ENCODE results near the gene LDB2.
"Not testable (repeated sequence)": the region's sequence is repeated elsewhere in the genome, so short reads cannot be mapped to it uniquely, and the experiment has no call there.

LDB2 gene

DNA sequence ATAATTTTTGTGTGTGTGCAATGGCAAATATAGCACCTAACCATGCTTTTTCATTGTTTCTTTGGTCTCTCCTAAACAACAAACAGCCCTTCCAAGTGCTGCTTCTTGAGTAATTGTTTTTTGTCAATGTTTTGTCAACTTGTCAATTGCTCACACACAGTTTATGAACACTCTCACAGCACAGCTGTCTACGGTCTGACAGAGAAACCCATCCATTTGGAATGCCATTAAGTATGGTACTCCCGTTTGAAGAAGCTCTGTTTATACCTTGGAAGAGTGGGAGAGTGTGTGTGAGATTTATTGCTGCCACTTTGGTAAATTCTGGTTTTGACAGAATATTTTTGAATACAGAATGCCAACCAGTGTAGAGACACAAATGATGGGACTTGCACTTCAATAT is 254.6 kb downstream of the LDB2 start:
- H3K27me3 Mint-ChIP-seq (ENCODE audit: low read depth, poor library complexity), result no peaks in the 10 kb centered on the region
- no peaks in the 10 kb centered on the region for H3K4me1 Mint-ChIP-seq

DNA sequence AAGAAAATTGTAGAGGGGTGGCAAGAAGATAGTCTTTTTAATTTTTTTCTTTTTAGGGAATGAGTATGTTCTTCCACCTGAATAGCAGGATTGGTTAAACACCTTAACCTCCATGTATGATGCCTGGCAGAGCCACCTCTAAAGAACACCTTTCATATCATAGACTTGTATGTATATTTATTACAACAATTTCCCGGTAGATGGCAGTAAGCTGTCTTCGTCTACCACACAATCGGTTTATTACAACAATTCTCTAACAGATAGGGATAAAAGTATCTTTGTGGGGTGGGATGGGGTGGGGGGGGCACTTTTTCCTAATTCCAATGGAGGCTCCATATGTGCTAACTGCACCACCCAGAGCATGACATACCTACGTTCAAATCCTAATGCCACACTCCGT is 255.5 kb downstream of the LDB2 start:
- no peaks in the 10 kb centered on the region for H3K4me1 Mint-ChIP-seq
- no peak overlapping the region for H3K4me3 Mint-ChIP-seq
- H3K27me3 Mint-ChIP-seq (ENCODE audit: low read depth, poor library complexity), result no peaks in the 10 kb centered on the region
- peaks cover 4% of the 10 kb centered on the region for H3K36me3 Mint-ChIP-seq (ENCODE audit: low read depth)
- H3K27ac Mint-ChIP-seq, result no peak overlapping the region
- DNase-seq, result no peak
- H3K9me3 Mint-ChIP-seq, result no peaks in the 10 kb centered on the region
- TF ChIP-seq, protein P1, sequence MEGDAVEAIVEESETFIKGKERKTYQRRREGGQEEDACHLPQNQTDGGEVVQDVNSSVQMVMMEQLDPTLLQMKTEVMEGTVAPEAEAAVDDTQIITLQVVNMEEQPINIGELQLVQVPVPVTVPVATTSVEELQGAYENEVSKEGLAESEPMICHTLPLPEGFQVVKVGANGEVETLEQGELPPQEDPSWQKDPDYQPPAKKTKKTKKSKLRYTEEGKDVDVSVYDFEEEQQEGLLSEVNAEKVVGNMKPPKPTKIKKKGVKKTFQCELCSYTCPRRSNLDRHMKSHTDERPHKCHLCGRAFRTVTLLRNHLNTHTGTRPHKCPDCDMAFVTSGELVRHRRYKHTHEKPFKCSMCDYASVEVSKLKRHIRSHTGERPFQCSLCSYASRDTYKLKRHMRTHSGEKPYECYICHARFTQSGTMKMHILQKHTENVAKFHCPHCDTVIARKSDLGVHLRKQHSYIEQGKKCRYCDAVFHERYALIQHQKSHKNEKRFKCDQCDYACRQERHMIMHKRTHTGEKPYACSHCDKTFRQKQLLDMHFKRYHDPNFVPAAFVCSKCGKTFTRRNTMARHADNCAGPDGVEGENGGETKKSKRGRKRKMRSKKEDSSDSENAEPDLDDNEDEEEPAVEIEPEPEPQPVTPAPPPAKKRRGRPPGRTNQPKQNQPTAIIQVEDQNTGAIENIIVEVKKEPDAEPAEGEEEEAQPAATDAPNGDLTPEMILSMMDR (IDR thresholded peaks at IDR 0.05), result no peak

More for the DNA sequence above, 254.6 kb downstream of the LDB2 start:
- H3K9me3 Mint-ChIP-seq, result no peaks in the 10 kb centered on the region
- no peak overlapping the region for H3K4me3 Mint-ChIP-seq
- TF ChIP-seq, protein P1 (IDR thresholded peaks at IDR 0.05), result no peak
- H3K27ac Mint-ChIP-seq, result no peak overlapping the region
- DNase-seq, result no peak
- H3K36me3 Mint-ChIP-seq (ENCODE audit: low read depth), result peaks cover 4% of the 10 kb centered on the region

DNA sequence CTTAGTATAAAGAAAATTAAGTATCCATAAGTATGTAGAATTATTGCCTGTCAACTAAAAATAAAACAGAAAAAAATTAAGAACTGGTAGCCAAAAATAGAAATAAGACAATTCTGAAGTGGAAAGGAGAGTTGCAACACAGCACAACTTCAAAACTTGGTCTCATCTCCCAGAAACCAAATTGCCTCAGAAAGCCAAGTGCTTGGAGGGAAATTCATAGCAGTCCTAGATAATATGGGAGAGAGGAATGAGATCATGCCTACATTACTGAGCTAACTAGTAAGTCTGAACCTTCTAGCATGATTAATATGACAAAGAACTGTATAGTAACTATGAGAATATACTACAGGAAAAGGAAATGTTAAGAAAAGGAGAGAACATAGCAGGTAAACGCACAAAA is 256.5 kb downstream of the LDB2 start:
- Mint-ChIP-seq H3K27ac (no peak overlapping the region), H3K27me3 (ENCODE audit: low read depth, poor library complexity) (no peaks in the 10 kb centered on the region), H3K9me3 (no peaks in the 10 kb centered on the region), H3K36me3 (ENCODE audit: low read depth) (no peaks in the 10 kb centered on the region), H3K4me3 (no peak overlapping the region), H3K4me1 (peaks cover 2% of the 10 kb centered on the region)
- TF ChIP-seq, protein P1 (IDR thresholded peaks at IDR 0.05), result no peak
- no peak for DNase-seq

DNA sequence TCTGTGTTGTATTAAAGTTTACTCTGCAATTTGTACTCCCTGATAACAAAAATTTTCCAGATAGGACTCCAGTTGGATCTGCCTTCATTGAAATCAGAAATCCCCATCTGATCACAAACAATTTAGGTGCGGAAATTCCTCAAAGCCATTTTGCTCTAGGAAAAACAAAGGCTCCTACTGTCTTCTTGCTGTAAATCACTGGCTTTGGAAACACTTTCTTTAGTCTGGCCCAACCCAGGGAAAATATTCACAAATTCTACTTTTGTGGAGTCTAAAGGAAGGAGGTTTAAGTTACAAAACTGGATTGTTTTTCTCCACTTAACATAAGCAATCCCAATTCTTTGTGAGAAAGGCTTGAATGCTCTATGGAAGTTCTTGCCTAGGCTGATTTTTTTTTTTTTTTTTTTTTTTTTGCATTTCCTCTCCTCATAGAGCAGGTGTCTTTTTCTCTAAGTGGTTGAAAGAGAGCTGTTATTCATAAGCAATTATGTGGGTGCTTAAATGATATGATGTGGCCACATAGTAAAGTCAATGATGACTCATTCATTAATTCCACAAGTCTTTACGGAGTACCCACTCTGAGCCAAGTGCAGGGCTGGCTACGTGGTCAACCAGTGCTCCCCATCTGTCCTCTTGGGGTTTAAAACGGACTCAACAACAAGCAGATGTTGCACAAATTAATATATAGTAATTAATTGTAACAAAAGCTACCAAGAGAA is 261.4 kb downstream of the LDB2 start:
- TF ChIP-seq, protein P1 (IDR thresholded peaks at IDR 0.05), result no peak
- Mint-ChIP-seq H3K4me3 (no peak overlapping the region), H3K9me3 (peaks cover 31% of the 10 kb centered on the region), H3K36me3 (ENCODE audit: low read depth) (peaks cover 21% of the 10 kb centered on the region), H3K4me1 (peaks cover 13% of the 10 kb centered on the region), H3K27me3 (ENCODE audit: low read depth, poor library complexity) (no peaks in the 10 kb centered on the region), H3K27ac (peak overlapping the region; percentile 21)
- DNase-seq, result no peak

DNA sequence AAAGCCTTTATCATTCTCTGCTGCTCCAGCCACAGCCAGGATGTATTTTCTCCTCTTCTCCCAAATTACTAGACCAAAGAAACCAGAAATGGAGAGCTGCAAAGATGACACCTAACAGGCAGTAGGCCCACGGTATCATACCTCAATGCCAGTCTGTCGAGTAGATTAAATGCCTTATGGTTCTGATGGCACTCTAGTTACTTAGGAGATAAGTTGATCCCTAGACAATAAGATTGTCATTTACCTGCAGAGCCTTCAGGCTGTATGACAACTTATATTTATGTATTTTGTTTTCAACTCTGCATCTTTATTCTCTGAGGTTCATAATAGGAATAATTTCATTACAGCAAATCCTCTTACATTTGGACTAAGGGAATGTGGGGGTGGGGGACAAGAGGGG is 262.1 kb downstream of the LDB2 start:
- Mint-ChIP-seq H3K27me3 (ENCODE audit: low read depth, poor library complexity) (no peaks in the 10 kb centered on the region), H3K9me3 (peaks cover 35% of the 10 kb centered on the region), H3K27ac (peak overlapping the region; percentile 47), H3K4me3 (no peak overlapping the region), H3K36me3 (ENCODE audit: low read depth) (peaks cover 21% of the 10 kb centered on the region), H3K4me1 (peaks cover 13% of the 10 kb centered on the region)
- TF ChIP-seq, protein P1 (IDR thresholded peaks at IDR 0.05), result no peak
- DNase-seq, result no peak

DNA sequence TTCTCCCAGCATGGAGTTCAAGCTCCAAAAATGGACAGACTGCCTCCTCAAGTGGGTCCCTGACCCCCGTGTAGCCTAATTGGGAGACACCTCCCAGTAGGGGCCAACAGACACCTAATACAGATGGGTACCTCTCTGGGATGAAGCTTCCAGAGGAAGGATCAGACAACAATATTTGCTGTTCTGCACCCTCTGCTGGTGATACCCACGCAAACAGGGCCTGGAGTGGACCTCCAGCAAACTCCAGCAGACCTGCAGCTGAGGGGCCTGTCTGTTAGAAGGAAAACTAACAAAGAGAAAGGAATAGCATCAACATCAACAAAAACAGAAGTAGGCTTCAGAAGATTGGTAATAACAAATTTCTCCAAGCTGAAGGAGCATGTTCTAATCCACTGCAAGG is 269.2 kb downstream of the LDB2 start:
- Mint-ChIP-seq H3K36me3 (ENCODE audit: low read depth) (peaks cover 17% of the 10 kb centered on the region), H3K9me3 (peaks cover 36% of the 10 kb centered on the region)
- H3K4me1 Mint-ChIP-seq; H3K4me3 Mint-ChIP-seq; H3K27ac Mint-ChIP-seq; DNase-seq; H3K27me3 Mint-ChIP-seq (ENCODE audit: low read depth, poor library complexity): not testable (repeated sequence)

DNA sequence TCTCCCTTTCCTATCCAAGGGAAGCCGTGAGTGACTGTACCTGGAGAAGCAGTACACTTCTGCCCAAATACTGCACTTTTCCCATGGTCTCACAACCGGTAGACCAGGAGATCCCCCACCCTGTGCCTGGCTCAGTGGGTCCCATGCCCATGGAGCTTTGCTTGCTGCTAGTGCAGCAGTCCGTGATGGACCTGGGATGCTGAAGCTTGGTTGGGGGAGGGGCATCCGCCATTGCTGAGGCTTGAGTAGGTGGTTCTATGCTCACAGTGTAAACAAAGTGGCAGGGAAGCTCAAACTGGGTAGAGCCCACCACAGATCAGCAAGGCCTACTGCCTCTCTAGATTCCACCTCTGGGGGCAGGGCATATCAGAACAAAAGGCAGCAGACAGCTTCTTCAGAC is 269.6 kb downstream of the LDB2 start:
- not testable (repeated sequence) for H3K27ac Mint-ChIP-seq; H3K4me3 Mint-ChIP-seq; DNase-seq; H3K4me1 Mint-ChIP-seq; H3K27me3 Mint-ChIP-seq (ENCODE audit: low read depth, poor library complexity)
- peaks cover 31% of the 10 kb centered on the region for H3K9me3 Mint-ChIP-seq
- H3K36me3 Mint-ChIP-seq (ENCODE audit: low read depth), result peaks cover 13% of the 10 kb centered on the region

Measured in nephron progenitor cell (in vitro differentiated cells).